Adrenal gland (tissue), 12 donors: Measurements from ENCODE around the gene PRDM15. TPM values are rescaled to one million over a fixed set of nuclear protein-coding genes. Genes with fewer than 3 reads are reported as not detected.
A peak's percentile ranks its signal among the peaks of the same experiment; 100 is the strongest.

Source experiments
- DNase-seq, 7 donors: peaks; one replicate each; pipeline ENCODE4 v3.0.0-alpha.2; 2019 to 2020
- H3K27ac ChIP-seq, 5 donors: fragments of 200-600 bp; sonication (generic) in 4 of 5; 1 replicate in 3 of 5; 2 replicates in 2 of 5; pipeline versions ENCODE4 v1.5.1 to v1.8.0; 2016 to 2020; ENCODE audit warnings: mild to moderate bottlenecking in 1 of 5
- H3K27me3 ChIP-seq: fragments of 200-600 bp; 2 replicates; pipeline ENCODE4 v1.8.0; 2021
- H3K36me3 ChIP-seq, 2 donors: fragments of 200-600 bp; replicated peaks in 1 of 2; 1 replicate in 1 of 2; 2 replicates in 1 of 2; pipeline versions ENCODE4 v1.5.1 to v1.8.0; 2018 to 2022
- H3K4me1 ChIP-seq, 2 donors: fragments of 200-600 bp; replicated peaks in 1 of 2; 1 replicate in 1 of 2; 2 replicates in 1 of 2; pipeline versions ENCODE4 v1.5.1 to v1.8.0; 2018 to 2021
- H3K4me3 ChIP-seq, 4 donors: fragments of 200-600 bp; sonication (generic) in 3 of 4; one replicate each; pipeline ENCODE4 v1.5.1; 2016 to 2018
- H3K9me3 ChIP-seq, 3 donors: fragments of 200-600 bp; sonication (generic) in 1 of 3; replicated peaks in 1 of 3; 1 replicate in 2 of 3; 2 replicates in 1 of 3; pipeline versions ENCODE4 v1.5.1 to v1.8.0; 2016 to 2021
- CTCF ChIP-seq, 6 experiments: fragments of 450-650 bp in 4 of 6; fragments of 200-600 bp in 2 of 6; sonication (generic) in 1 of 6; IDR thresholded peaks; 1 replicate in 5 of 6; 2 replicates in 1 of 6; pipeline versions ENCODE4 v1.5.1 to v1.8.0; 2016 to 2021; ENCODE audit warnings: antibody characterized with exemption in 6 of 6, mild to moderate bottlenecking in 2 of 6, moderate library complexity in 1 of 6
- POLR2A ChIP-seq, 2 donors: fragments of 450-650 bp; IDR thresholded peaks; one replicate each; pipeline ENCODE4 v1.6.1; 2017; ENCODE audit warnings: antibody characterized with exemption in 2 of 2, mild to moderate bottlenecking in 2 of 2, moderate library complexity in 1 of 2
- WGBS, 4 donors: extraction: QIAGEN DNeasy Blood & Tissue Kit in 2 of 4; methylation state at CpG; one replicate each; pipeline versions ENCODE4 v1.1.5 to v1.1.7; 2013 to 2017; 5-methylcytosine and 5-hydroxymethylcytosine counted together
- intact Hi-C, 2 donors: fragments of 100-400 bp; cut with DNase I; formaldehyde crosslinking; loops; one replicate each; pipeline versions ENCODE4 v1.14.1 to v1.15.0; 2022 to 2023
- polyA plus RNA-seq, 3 donors: library from polyadenylated mRNA; stranded (reverse); fragments of 200-250 nt in 2 of 3; fragments of 350-450 nt in 1 of 3; fragmentation: Illumina TruSeq in 1 of 3; extraction: RNeasy Lipid Tissue Mini Kit (QIAGEN cat#74804) in 1 of 3; gene quantifications; one replicate each; pipeline ENCODE4 v1.2.3, GENCODE V29; 2013 to 2014
- total RNA-seq, 9 donors: library from RNA; depleted of rRNA in 4 of 9; stranded (reverse); fragments of >200 nt in 4 of 9; fragments of 120-200 nt in 1 of 9; fragmentation: NEBNext Ultra II Directional in 1 of 9; extraction: Animal tissue kit (Norgen Biotek cat#: 25700) in 1 of 9; gene quantifications; one replicate each; pipeline versions ENCODE4 v1.1.0 to v1.2.4, GENCODE V29; 2013 to 2023
- donor health status: healthy with polysubstance abuse.
- donor health status: Bipolar disorder and iron deficiency.
- donor health status: DM: yes; HTN: yes; CAD: no.
- donor health status: DM: no; HTN: no; CAD: no.
- donor health status: DM: no; HTN: no; CAD: no.
- donor health status: DM: yes; HTN: yes; CAD: no.

Gene PRDM15
- total and polyA plus RNA-seq, 12 donors = 2.9 to 6.7 (median 4.0) TPM

GRCh38 chr21:41768437-41769042 lies 110.6 kb downstream of the PRDM15 start:
- intact Hi-C loops = no loop called here
- Histone ChIP-seq H3K27ac (no peak overlapping the region), H3K4me3 (peak overlapping the region in 1 of 4 donors; percentile 16), H3K36me3 (no peaks in the 10 kb centered on the region), H3K9me3 (no peaks in the 10 kb centered on the region), H3K4me1 (peaks cover 0 to 21% of the 10 kb centered on the region in 2 donors), H3K27me3 (peaks cover 64% of the 10 kb centered on the region)
- 4 to 10% (median 6%) methylated on average over 15 to 17 of the region's 17 CpGs for WGBS, 4 donors
- TF ChIP-seq POLR2A (IDR thresholded peaks at IDR 0.05) = no peak
- no peak for TF ChIP-seq CTCF (IDR thresholded peaks at IDR 0.05)
- no peak for DNase-seq

GRCh38 chr21:41767606-41768436 lies 111.3 kb downstream of the PRDM15 start:
- DNase-seq = no peak
- Histone ChIP-seq H3K36me3 (no peaks in the 10 kb centered on the region), H3K27ac (no peak overlapping the region), H3K4me3 (no peak overlapping the region), H3K9me3 (no peaks in the 10 kb centered on the region), H3K4me1 (peaks cover 0 to 21% of the 10 kb centered on the region in 2 donors), H3K27me3 (peaks cover 68% of the 10 kb centered on the region)
- TF ChIP-seq CTCF (IDR thresholded peaks at IDR 0.05) (no peak), POLR2A (IDR thresholded peaks at IDR 0.05) (no peak)
- WGBS, 4 donors = 8 to 11% (median 10%) methylated on average over 21 to 26 of the region's 26 CpGs
- intact Hi-C loops = no loop called here

GRCh38 chr21:41766883-41767605 lies 112.1 kb downstream of the PRDM15 start, which contains the start of gene RIPK4:
TSS of gene RIPK4 (minus strand) at chr21:41767052. CDS start at chr21:41767041, 11 bp downstream.
- DNase-seq = no peak
- intact Hi-C loops = no loop called here
- no peak for TF ChIP-seq POLR2A (IDR thresholded peaks at IDR 0.05)
- no peak for TF ChIP-seq CTCF (IDR thresholded peaks at IDR 0.05)
- peaks cover 0 to 21% of the 10 kb centered on the region in 2 donors for H3K4me1 ChIP-seq
- H3K36me3 ChIP-seq = no peaks in the 10 kb centered on the region
- H3K27ac ChIP-seq = no peak within 1 kb of the TSS
- peaks cover 74% of the 10 kb centered on the region for H3K27me3 ChIP-seq
- H3K9me3 ChIP-seq = no peaks in the 10 kb centered on the region
- H3K4me3 ChIP-seq = peak within 1 kb of the TSS in 1 of 4 donors; percentile 17
- 5 to 11% (median 8%) methylated on average over 13 to 53 of the region's 53 CpGs for WGBS, 4 donors
